ENCODE results near the gene RFC1. TPM values are rescaled to one million over a fixed set of nuclear protein-coding genes. Genes with fewer than 3 reads are reported as not detected.

The RFC1 gene
- total and polyA plus RNA-seq, 9 of the 15 experiments (the other 6 are each of a cell fraction or from before 2014, with no cell fraction given) = 16.8 to 85.6 (median 45.2) TPM

- no peak for TF ChIP-seq NONO (IDR thresholded peaks at IDR 0.05; ENCODE audit: low read depth in 2 of 2, low read length in 1 of 2)
- TF ChIP-seq HES1 (IDR thresholded peaks at IDR 0.05; ENCODE audit: low read depth) = peak; percentile 96
- no peak for TF ChIP-seq PTTG1 (tag; IDR thresholded peaks at IDR 0.05; ENCODE audit: low read depth)
- TF ChIP-seq VEZF1 (CRISPR knock-in tag; IDR thresholded peaks at IDR 0.05) = peak; percentile 48
- no peak for TF ChIP-seq NFIX (CRISPR knock-in tag; IDR thresholded peaks at IDR 0.05; ENCODE audit: low read depth)
- no peak for TF ChIP-seq RAD51 (IDR thresholded peaks at IDR 0.05; ENCODE audit: borderline replicate concordance, low read depth)
- TF ChIP-seq GTF2F1 (IDR thresholded peaks at IDR 0.05; ENCODE audit: low read depth, low read length) = no peak
- no peak for TF ChIP-seq FUS (optimal IDR thresholded peaks at IDR 0.05; ENCODE audit: low read depth, low read length)
- peak; percentile 32; the same call in 1 of the 2 replicates for TF ChIP-seq LEF1 (IDR thresholded peaks at IDR 0.05)
- TF ChIP-seq KLF16 (IDR thresholded peaks at IDR 0.05) = peak; percentile 85
- TF ChIP-seq HNRNPH1 (optimal IDR thresholded peaks at IDR 0.05; ENCODE audit: low read depth, low read length) = no peak
- TF ChIP-seq NCOA1 (IDR thresholded peaks at IDR 0.05; ENCODE audit: low read depth) = peak; percentile 9; the same call in 1 of the 2 replicates
- no peak for TF ChIP-seq HINFP (tag; conservative IDR thresholded peaks at IDR 0.05; ENCODE audit: low read depth)
- no peak for TF ChIP-seq HLTF (IDR thresholded peaks at IDR 0.05)
- no peak for TF ChIP-seq COPS2 (conservative IDR thresholded peaks at IDR 0.05)
- TF ChIP-seq PTRF (tag; IDR thresholded peaks at IDR 0.05) = no peak
- no peak for TF ChIP-seq KAT8 (IDR thresholded peaks at IDR 0.05; ENCODE audit: low read depth)
- TF ChIP-seq ZNF41 (CRISPR knock-in tag; conservative IDR thresholded peaks at IDR 0.05) = peak; percentile 48; the same call in 1 of the 2 replicates
- 0 out of 2 replicates have a peak, but pooled peaks have one; percentile 12 for TF ChIP-seq JUND (IDR thresholded peaks at IDR 0.05; ENCODE audit: borderline replicate concordance, low read depth, low read length)
- TF ChIP-seq JUND (tag; IDR thresholded peaks at IDR 0.05; ENCODE audit: borderline replicate concordance, low read depth, low read length) = no peak; the same call in 2 of the 3 replicates
- TF ChIP-seq MYNN (IDR thresholded peaks at IDR 0.05) = no peak
- no peak for TF ChIP-seq MYNN (CRISPR knock-in tag; IDR thresholded peaks at IDR 0.05)
- no peak for TF ChIP-seq SMC3 (conservative IDR thresholded peaks at IDR 0.05; ENCODE audit: insufficient read depth, low read depth, low read length)
- TF ChIP-seq CBFA2T3 (IDR thresholded peaks at IDR 0.05) = peak; percentile 93
- TF ChIP-seq GTF2E2 (tag; IDR thresholded peaks at IDR 0.05) = no peak
- no peak for TF ChIP-seq SNRNP70 (optimal IDR thresholded peaks at IDR 0.05; ENCODE audit: low read depth, low read length)
- TF ChIP-seq ZNF551 (CRISPR knock-in tag; IDR thresholded peaks at IDR 0.05) = no peak
- no peak for TF ChIP-seq TAF1 (IDR thresholded peaks at IDR 0.05; ENCODE audit: control insufficient read depth, extremely low read depth, insufficient read depth, low read length, severe bottlenecking)
- peak; percentile 73 for TF ChIP-seq DMBX1 (CRISPR knock-in tag; IDR thresholded peaks at IDR 0.05; ENCODE audit: borderline replicate concordance)
- no peak for TF ChIP-seq MCM7 (IDR thresholded peaks at IDR 0.05)
- TF ChIP-seq LCOR (CRISPR knock-in tag; IDR thresholded peaks at IDR 0.05) = no peak
These were observed 3.1 kb upstream of the RFC1 start (continued) for GRCh38 chr4:39369301-39369700.
